Suprapubic skin (tissue), 4 donors: ENCODE measurements around the gene SCFD2. TPM values are rescaled to one million over a fixed set of nuclear protein-coding genes. Genes with fewer than 3 reads are reported as not detected.

ENCODE experiments used
- DNase-seq, 2 donors: peaks; one replicate each; pipeline ENCODE4 v3.0.0-alpha.2; 2019; ENCODE audit warnings: low spot score in 2 of 2
- H3K27ac ChIP-seq: fragments of 200-600 bp; sonication (generic); one replicate; pipeline ENCODE4 v1.5.1; 2019
- H3K27me3 ChIP-seq: fragments of 200-600 bp; sonication (generic); one replicate; pipeline ENCODE4 v1.5.1; 2019
- H3K36me3 ChIP-seq: fragments of 200-600 bp; sonication (generic); one replicate; pipeline ENCODE4 v1.5.1; 2019
- H3K4me1 ChIP-seq: fragments of 200-600 bp; sonication (generic); one replicate; pipeline ENCODE4 v1.5.1; 2019
- H3K4me3 ChIP-seq: fragments of 200-600 bp; sonication (generic); one replicate; pipeline ENCODE4 v1.5.1; 2019; ENCODE audit warnings: mild to moderate bottlenecking
- H3K9me3 ChIP-seq: fragments of 200-600 bp; sonication (generic); one replicate; pipeline ENCODE4 v1.5.1; 2019
- EP300 ChIP-seq: sonication (generic); formaldehyde crosslinking; IDR thresholded peaks from one replicate; pipeline ENCODE4 v1.6.1; 2017; ENCODE audit warnings: antibody characterized with exemption
- POLR2A ChIP-seq, 2 donors: fragments of 450-650 bp; IDR thresholded peaks; one replicate each; pipeline ENCODE4 v1.6.1; 2017; ENCODE audit warnings: antibody characterized with exemption in 2 of 2, mild to moderate bottlenecking in 2 of 2, moderate library complexity in 2 of 2
- POLR2AphosphoS5 ChIP-seq, 3 donors: sonication (generic); formaldehyde crosslinking; IDR thresholded peaks; one replicate each; pipeline ENCODE4 v1.6.1; 2017; ENCODE audit warnings: antibody characterized with exemption in 3 of 3
- WGBS: methylation state at CpG from one replicate; pipeline ENCODE4 v1.1.5; 2018; 5-methylcytosine and 5-hydroxymethylcytosine counted together
- total RNA-seq, 4 donors: library from RNA; depleted of rRNA; stranded (reverse); fragments of >200 nt; gene quantifications; one replicate each; pipeline ENCODE4 v1.1.0, GENCODE V29; 2016
- TF ChIP-seq, protein P1 (sequence below), 2 donors: fragments of 200-600 bp in 1 of 2; fragments of 450-650 bp in 1 of 2; sonication (generic) in 1 of 2; IDR thresholded peaks; one replicate each; pipeline ENCODE4 v1.5.1; 2016 to 2019; ENCODE audit warnings: antibody characterized with exemption in 2 of 2, mild to moderate bottlenecking in 1 of 2, moderate library complexity in 1 of 2

Gene SCFD2
- total RNA-seq, 4 donors from 2014 or later = 25.5 to 39.5 (median 31.9) TPM

DNA sequence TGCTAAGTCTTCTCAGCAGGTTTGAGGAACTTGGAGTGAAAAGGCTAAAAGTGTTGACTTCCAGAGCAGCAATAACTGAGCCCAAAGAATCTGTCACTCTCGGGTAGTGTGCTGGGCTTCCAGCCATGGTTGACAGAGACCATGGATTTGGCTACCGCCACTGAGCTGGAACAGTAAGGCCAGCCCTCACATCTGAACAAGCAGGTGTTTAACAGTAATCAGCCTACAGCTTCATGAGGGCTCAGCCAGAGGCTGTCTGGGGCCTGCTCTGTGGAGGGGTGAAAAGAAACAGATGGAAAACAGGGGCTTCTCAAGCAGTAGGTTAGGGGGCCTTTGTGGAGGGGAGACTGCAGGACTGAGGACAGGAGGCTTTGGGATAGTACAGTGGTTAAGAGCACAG is 488.8 kb downstream of the SCFD2 start:
- DNase-seq = no peak
- H3K36me3 ChIP-seq = no peaks in the 10 kb centered on the region
- no peaks in the 10 kb centered on the region for H3K27me3 ChIP-seq
- 84% methylated on average over 2 of the region's 2 CpGs for WGBS
- TF ChIP-seq POLR2AphosphoS5 (IDR thresholded peaks at IDR 0.05) (no peak), EP300 (no peak), POLR2A (IDR thresholded peaks at IDR 0.05) (no peak)
- TF ChIP-seq, protein P1, sequence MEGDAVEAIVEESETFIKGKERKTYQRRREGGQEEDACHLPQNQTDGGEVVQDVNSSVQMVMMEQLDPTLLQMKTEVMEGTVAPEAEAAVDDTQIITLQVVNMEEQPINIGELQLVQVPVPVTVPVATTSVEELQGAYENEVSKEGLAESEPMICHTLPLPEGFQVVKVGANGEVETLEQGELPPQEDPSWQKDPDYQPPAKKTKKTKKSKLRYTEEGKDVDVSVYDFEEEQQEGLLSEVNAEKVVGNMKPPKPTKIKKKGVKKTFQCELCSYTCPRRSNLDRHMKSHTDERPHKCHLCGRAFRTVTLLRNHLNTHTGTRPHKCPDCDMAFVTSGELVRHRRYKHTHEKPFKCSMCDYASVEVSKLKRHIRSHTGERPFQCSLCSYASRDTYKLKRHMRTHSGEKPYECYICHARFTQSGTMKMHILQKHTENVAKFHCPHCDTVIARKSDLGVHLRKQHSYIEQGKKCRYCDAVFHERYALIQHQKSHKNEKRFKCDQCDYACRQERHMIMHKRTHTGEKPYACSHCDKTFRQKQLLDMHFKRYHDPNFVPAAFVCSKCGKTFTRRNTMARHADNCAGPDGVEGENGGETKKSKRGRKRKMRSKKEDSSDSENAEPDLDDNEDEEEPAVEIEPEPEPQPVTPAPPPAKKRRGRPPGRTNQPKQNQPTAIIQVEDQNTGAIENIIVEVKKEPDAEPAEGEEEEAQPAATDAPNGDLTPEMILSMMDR (IDR thresholded peaks at IDR 0.05) = no peak
- H3K9me3 ChIP-seq = no peaks in the 10 kb centered on the region
- H3K4me1 ChIP-seq = no peaks in the 10 kb centered on the region
- H3K4me3 ChIP-seq = no peak overlapping the region
- no peak overlapping the region for H3K27ac ChIP-seq

DNA sequence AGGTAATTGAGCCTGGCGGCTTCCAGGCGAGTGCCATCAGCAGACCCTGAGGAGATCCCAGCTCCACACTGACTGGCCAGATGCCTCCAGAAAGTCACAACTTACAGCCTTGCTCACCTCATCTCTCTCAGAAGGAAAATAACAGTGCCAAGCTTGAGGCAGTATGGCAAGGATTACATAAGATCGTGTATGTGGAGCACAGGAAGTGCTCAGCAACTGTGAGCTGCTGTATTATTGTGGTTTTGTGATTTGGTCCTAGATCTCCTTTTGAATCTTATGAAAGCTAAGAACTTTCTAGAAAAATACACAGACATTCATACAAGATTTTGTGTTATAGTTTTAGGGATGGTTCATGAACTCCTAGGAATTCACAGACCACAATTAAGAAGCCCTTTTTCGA is 489.8 kb downstream of the SCFD2 start:
- H3K4me1 ChIP-seq = no peaks in the 10 kb centered on the region
- no peak for DNase-seq
- TF ChIP-seq, protein P1 (IDR thresholded peaks at IDR 0.05) = no peak
- no peak for TF ChIP-seq POLR2A (IDR thresholded peaks at IDR 0.05)
- H3K9me3 ChIP-seq = no peaks in the 10 kb centered on the region
- H3K4me3 ChIP-seq = no peak overlapping the region
- 87% methylated on average over 4 of the region's 4 CpGs for WGBS
- H3K36me3 ChIP-seq = no peaks in the 10 kb centered on the region
- H3K27ac ChIP-seq = no peak overlapping the region
- H3K27me3 ChIP-seq = no peaks in the 10 kb centered on the region

DNA sequence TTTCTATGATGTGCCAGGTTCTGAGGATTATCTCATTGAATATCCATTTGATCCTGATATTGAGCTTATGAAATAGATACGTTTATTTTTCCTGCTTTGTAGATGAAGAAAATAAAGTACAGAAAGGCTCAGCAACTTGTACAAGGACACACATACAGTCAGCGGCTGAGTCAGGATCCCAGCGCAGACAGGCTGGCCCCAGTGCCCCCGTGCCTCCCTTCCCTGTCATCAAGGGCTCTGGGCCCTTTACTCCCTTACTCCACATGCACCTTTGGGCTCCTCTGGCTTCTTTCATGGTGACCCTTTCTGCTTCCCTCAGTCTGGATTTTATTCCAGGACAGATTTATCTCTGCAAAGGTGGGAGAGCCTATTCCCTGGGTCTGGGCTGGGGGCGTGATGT is 490.9 kb downstream of the SCFD2 start:
- H3K36me3 ChIP-seq = no peaks in the 10 kb centered on the region
- no peak overlapping the region for H3K4me3 ChIP-seq
- no peaks in the 10 kb centered on the region for H3K9me3 ChIP-seq
- H3K27ac ChIP-seq = no peak overlapping the region
- H3K4me1 ChIP-seq = no peaks in the 10 kb centered on the region
- no peaks in the 10 kb centered on the region for H3K27me3 ChIP-seq
- TF ChIP-seq, protein P1 (IDR thresholded peaks at IDR 0.05) = no peak
- TF ChIP-seq POLR2AphosphoS5 (IDR thresholded peaks at IDR 0.05) (no peak), POLR2A (IDR thresholded peaks at IDR 0.05) (no peak), EP300 (no peak)
- 94% methylated on average over 5 of the region's 5 CpGs for WGBS
- no peak for DNase-seq

DNA sequence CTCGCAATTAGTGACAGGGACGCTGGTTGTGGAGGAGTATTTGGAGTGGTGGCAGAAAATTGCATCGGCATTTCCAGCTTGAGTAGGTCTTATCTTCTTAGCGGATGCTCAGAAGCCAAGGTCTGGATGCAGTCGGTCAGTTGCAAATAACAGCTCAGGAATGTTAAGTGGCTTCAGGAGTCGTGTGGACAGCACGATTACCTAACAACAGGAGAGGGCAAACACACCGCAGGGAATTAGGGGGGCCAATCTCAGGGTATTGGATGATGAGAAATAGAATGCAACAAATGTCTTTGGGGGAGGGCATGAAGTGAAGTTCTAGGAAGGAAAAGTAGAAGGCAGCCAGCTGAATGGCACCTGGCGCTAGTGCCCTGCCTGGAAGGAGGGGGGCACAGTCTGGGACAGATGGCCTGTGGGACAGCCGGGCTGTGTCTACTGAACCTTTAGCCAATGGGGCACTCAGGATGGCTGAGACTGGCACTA is 492.0 kb downstream of the SCFD2 start:
- DNase-seq = no peak
- H3K9me3 ChIP-seq = no peaks in the 10 kb centered on the region
- peaks cover 6% of the 10 kb centered on the region for H3K4me1 ChIP-seq
- 83% methylated on average over 10 of the region's 10 CpGs for WGBS
- no peak overlapping the region for H3K4me3 ChIP-seq
- H3K27me3 ChIP-seq = no peaks in the 10 kb centered on the region
- no peak for TF ChIP-seq POLR2A (IDR thresholded peaks at IDR 0.05)
- H3K27ac ChIP-seq = no peak overlapping the region
- H3K36me3 ChIP-seq = no peaks in the 10 kb centered on the region

DNA sequence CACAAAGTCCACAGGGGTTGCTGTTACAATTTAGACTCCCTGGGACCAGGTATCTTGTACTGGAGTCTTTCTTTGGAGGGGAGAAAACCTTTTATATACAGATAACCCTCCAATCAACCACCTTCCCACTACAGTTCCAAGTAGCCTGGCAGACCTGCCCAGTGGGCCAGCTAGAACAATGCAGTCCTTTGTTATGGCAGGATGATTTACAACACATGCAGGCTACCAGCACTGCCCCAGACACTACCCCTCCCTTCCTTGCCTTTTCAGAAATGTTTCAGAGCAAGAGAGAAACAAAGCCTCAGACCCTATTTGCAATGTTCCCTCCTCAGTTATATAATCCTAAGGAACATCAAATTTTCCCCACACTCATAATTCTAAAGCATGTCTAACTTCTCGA is 492.7 kb downstream of the SCFD2 start:
- Histone ChIP-seq H3K27ac (no peak overlapping the region), H3K4me1 (peaks cover 6% of the 10 kb centered on the region), H3K9me3 (no peaks in the 10 kb centered on the region), H3K4me3 (no peak overlapping the region), H3K27me3 (no peaks in the 10 kb centered on the region), H3K36me3 (no peaks in the 10 kb centered on the region)
- DNase-seq = no peak
- no peak for TF ChIP-seq POLR2A (IDR thresholded peaks at IDR 0.05)
- TF ChIP-seq EP300 = no peak
- TF ChIP-seq, protein P1 (IDR thresholded peaks at IDR 0.05) = no peak
- no peak for TF ChIP-seq POLR2AphosphoS5 (IDR thresholded peaks at IDR 0.05)
- WGBS = 75% methylated on average over 1 of the region's 1 CpG

DNA sequence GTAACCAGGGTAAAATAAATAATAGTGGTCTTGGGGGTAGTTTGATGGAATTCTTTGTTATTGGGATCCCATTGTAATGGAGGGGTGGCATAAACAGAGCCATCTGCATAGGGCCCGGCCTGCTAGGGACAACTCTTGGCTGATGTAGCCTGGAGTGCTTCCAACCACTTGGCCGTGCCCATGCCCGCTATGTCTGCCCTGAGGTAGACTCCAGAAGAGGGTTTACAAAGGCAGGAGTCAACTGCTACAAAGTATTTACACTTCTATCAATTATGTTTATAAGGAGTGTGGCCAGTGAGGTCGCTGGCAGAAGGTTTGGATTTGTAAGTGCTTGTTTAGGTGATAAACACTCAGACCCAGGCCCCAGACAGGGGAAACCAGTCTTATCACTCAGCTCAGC is 495.6 kb downstream of the SCFD2 start:
- TF ChIP-seq, protein P1 (IDR thresholded peaks at IDR 0.05) = no peak
- TF ChIP-seq EP300 = no peak
- no peak for TF ChIP-seq POLR2AphosphoS5 (IDR thresholded peaks at IDR 0.05)
- TF ChIP-seq POLR2A (IDR thresholded peaks at IDR 0.05) = no peak
- 63% methylated on average over 4 of the region's 4 CpGs for WGBS
- no peak overlapping the region for H3K4me3 ChIP-seq
- peaks cover 3% of the 10 kb centered on the region for H3K36me3 ChIP-seq
- H3K27ac ChIP-seq = no peak overlapping the region
- no peaks in the 10 kb centered on the region for H3K27me3 ChIP-seq
- H3K4me1 ChIP-seq = peaks cover 6% of the 10 kb centered on the region
- no peak for DNase-seq
- no peaks in the 10 kb centered on the region for H3K9me3 ChIP-seq
